ENCODE data around the gene DNAJB12. TPM values are rescaled to one million over a fixed set of nuclear protein-coding genes. Genes with fewer than 3 reads are reported as not detected.

Gene DNAJB12
- total and polyA plus RNA-seq, 4 donors, result 15.9 to 22.0 (median 18.9) TPM

DNA sequence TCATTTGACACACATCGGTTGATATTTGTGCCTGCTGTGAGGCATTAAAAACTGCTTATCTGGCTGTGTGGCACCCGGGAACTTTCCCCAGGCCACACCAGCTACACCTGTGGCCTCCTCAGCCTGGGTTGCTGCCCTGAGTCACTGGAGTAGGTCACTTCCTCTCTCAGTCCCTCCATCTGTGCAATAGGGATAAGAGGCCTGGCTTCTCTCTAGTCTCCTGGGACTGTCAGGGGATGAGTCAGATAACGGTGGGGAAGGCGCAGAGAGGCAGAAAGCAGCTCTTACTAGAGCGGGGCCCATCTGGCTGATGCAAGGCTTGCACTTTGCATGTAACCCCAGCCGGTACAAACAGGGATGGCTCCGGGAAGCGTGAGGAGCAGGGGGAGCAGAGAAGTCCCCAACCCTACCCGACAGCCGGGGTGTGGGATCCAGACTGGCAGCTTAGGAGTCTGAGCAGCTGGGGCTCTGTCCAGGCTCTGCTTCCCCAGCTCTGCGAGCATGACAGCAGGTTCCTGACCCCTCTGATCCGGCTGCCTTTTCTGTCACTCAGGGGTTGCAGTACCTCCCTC is 34.0 kb downstream of the DNAJB12 start:
- no peak for TF ChIP-seq YY1 (IDR thresholded peaks at IDR 0.05)
- TF ChIP-seq SP1 (IDR thresholded peaks at IDR 0.05), result peak; percentile 49
- peak in 1 of 2 donors; percentile 29 for TF ChIP-seq GABPA (IDR thresholded peaks at IDR 0.05 in 1 of 2, conservative IDR thresholded peaks at IDR 0.05 in 1 of 2)
- no peak for TF ChIP-seq EGR1 (IDR thresholded peaks at IDR 0.05; ENCODE audit: low read depth in 2 of 2)
- no peak for TF ChIP-seq HNF4A (conservative IDR thresholded peaks at IDR 0.05)
- TF ChIP-seq, protein P1, sequence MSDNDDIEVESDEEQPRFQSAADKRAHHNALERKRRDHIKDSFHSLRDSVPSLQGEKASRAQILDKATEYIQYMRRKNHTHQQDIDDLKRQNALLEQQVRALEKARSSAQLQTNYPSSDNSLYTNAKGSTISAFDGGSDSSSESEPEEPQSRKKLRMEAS (IDR thresholded peaks at IDR 0.05), result no peak
- TF ChIP-seq RXRA (IDR thresholded peaks at IDR 0.05), result peak; percentile 26 to 35
- no peak for TF ChIP-seq TAF1 (conservative IDR thresholded peaks at IDR 0.05)
- peak; percentile 58 for TF ChIP-seq NR2F2 (IDR thresholded peaks at IDR 0.05)
- TF ChIP-seq, protein P2, sequence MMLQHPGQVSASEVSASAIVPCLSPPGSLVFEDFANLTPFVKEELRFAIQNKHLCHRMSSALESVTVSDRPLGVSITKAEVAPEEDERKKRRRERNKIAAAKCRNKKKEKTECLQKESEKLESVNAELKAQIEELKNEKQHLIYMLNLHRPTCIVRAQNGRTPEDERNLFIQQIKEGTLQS (IDR thresholded peaks at IDR 0.05), result peak; percentile 69
- TF ChIP-seq JUND (IDR thresholded peaks at IDR 0.05), result peak; percentile 48 to 85
- peak; percentile 24 for TF ChIP-seq HNF4G (IDR thresholded peaks at IDR 0.05)
- no peak for TF ChIP-seq FOXA2 (IDR thresholded peaks at IDR 0.05)
- TF ChIP-seq, protein P3, sequence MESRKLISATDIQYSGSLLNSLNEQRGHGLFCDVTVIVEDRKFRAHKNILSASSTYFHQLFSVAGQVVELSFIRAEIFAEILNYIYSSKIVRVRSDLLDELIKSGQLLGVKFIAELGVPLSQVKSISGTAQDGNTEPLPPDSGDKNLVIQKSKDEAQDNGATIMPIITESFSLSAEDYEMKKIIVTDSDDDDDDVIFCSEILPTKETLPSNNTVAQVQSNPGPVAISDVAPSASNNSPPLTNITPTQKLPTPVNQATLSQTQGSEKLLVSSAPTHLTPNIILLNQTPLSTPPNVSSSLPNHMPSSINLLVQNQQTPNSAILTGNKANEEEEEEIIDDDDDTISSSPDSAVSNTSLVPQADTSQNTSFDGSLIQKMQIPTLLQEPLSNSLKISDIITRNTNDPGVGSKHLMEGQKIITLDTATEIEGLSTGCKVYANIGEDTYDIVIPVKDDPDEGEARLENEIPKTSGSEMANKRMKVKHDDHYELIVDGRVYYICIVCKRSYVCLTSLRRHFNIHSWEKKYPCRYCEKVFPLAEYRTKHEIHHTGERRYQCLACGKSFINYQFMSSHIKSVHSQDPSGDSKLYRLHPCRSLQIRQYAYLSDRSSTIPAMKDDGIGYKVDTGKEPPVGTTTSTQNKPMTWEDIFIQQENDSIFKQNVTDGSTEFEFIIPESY (IDR thresholded peaks at IDR 0.05), result no peak
- TF ChIP-seq, protein P4, sequence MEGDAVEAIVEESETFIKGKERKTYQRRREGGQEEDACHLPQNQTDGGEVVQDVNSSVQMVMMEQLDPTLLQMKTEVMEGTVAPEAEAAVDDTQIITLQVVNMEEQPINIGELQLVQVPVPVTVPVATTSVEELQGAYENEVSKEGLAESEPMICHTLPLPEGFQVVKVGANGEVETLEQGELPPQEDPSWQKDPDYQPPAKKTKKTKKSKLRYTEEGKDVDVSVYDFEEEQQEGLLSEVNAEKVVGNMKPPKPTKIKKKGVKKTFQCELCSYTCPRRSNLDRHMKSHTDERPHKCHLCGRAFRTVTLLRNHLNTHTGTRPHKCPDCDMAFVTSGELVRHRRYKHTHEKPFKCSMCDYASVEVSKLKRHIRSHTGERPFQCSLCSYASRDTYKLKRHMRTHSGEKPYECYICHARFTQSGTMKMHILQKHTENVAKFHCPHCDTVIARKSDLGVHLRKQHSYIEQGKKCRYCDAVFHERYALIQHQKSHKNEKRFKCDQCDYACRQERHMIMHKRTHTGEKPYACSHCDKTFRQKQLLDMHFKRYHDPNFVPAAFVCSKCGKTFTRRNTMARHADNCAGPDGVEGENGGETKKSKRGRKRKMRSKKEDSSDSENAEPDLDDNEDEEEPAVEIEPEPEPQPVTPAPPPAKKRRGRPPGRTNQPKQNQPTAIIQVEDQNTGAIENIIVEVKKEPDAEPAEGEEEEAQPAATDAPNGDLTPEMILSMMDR (IDR thresholded peaks at IDR 0.05; ENCODE audit: low read depth, low read length, missing input control), result no peak
- no peak for TF ChIP-seq FOXA1 (IDR thresholded peaks at IDR 0.05)
- TF ChIP-seq, protein P5, sequence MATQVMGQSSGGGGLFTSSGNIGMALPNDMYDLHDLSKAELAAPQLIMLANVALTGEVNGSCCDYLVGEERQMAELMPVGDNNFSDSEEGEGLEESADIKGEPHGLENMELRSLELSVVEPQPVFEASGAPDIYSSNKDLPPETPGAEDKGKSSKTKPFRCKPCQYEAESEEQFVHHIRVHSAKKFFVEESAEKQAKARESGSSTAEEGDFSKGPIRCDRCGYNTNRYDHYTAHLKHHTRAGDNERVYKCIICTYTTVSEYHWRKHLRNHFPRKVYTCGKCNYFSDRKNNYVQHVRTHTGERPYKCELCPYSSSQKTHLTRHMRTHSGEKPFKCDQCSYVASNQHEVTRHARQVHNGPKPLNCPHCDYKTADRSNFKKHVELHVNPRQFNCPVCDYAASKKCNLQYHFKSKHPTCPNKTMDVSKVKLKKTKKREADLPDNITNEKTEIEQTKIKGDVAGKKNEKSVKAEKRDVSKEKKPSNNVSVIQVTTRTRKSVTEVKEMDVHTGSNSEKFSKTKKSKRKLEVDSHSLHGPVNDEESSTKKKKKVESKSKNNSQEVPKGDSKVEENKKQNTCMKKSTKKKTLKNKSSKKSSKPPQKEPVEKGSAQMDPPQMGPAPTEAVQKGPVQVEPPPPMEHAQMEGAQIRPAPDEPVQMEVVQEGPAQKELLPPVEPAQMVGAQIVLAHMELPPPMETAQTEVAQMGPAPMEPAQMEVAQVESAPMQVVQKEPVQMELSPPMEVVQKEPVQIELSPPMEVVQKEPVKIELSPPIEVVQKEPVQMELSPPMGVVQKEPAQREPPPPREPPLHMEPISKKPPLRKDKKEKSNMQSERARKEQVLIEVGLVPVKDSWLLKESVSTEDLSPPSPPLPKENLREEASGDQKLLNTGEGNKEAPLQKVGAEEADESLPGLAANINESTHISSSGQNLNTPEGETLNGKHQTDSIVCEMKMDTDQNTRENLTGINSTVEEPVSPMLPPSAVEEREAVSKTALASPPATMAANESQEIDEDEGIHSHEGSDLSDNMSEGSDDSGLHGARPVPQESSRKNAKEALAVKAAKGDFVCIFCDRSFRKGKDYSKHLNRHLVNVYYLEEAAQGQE (IDR thresholded peaks at IDR 0.05), result no peak
- TF ChIP-seq RAD21 (IDR thresholded peaks at IDR 0.05), result peak in 1 of 2 donors; percentile 40
- Histone ChIP-seq H3K36me3 (ENCODE audit: control insufficient read depth in 4 of 4, insufficient read depth in 3 of 4, low read depth in 1 of 4, low read length in 3 of 4) (no peaks in the 10 kb centered on the region), H3K9ac (ENCODE audit: low read depth in 1 of 2, low read length in 2 of 2) (peak overlapping the region; percentile 50 to 61), H3K4me3 (ENCODE audit: low read depth in 1 of 3, low read length in 3 of 3) (no peak overlapping the region), H3K27ac (ENCODE audit: low read depth in 1 of 2, low read length in 2 of 2) (peak overlapping the region; percentile 93 to 97), H3K27me3 (ENCODE audit: control insufficient read depth in 4 of 4, insufficient read depth in 4 of 4, low read length in 3 of 4) (no peaks in the 10 kb centered on the region), H3K9me3 (ENCODE audit: control insufficient read depth in 4 of 4, low read length in 3 of 4) (no peaks in the 10 kb centered on the region), H3K4me1 (ENCODE audit: control insufficient read depth in 4 of 4, insufficient read depth in 4 of 4, low read length in 3 of 4) (peaks cover 20 to 48% (median 38%) of the 10 kb centered on the region in 4 donors)
- peak; percentile 70 for DNase-seq (ENCODE audit: low spot score)
- 58% methylated on average over 12 of the region's 12 CpGs for WGBS

All from liver (tissue), 9 donors.